ENCODE results near the gene SLC39A5. TPM values are rescaled to one million over a fixed set of nuclear protein-coding genes. Genes with fewer than 3 reads are reported as not detected.
"Not testable (repeated sequence)": the region's sequence is repeated elsewhere in the genome, so short reads cannot be mapped to it uniquely, and the experiment has no call there.

The SLC39A5 gene
- total RNA-seq, 2 donors from 2014 or later = not detected

DNA sequence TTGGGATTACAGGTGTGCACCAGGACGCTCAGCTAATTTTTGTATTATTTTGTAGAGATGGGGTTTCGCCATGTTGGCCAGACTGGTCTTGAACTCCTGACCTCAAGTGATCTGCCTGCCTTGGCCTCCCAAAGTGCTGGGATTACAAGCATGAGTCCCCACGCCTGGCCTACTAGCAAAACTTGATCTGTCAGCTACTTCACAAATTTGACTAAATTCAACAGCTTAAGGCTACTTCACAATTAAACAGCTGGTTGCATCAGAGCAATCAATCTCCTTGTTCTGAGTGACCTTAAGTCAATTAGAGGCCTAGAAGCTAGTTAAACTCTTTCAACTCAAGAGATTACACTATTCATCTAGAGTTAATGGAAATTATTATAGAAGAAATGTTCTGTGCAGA is 49.1 kb downstream of the SLC39A5 start:
- Histone ChIP-seq H3K27me3 (replicated peaks; ENCODE audit: insufficient read depth) (no peaks in the 10 kb centered on the region), H3K27ac (no peak overlapping the region), H3K4me3 (no peak overlapping the region), H3K9me3 (no peaks in the 10 kb centered on the region), H3K36me3 (peaks cover 9 to 14% of the 10 kb centered on the region in 2 donors), H3K4me1 (replicated peaks) (no peaks in the 10 kb centered on the region)
- intact Hi-C loops (cut with DNase I) = no loop called here
- 94% methylated on average over 3 of the region's 3 CpGs for WGBS
- TF ChIP-seq POLR2AphosphoS5 (IDR thresholded peaks at IDR 0.05) = no peak
- TF ChIP-seq, protein P1, sequence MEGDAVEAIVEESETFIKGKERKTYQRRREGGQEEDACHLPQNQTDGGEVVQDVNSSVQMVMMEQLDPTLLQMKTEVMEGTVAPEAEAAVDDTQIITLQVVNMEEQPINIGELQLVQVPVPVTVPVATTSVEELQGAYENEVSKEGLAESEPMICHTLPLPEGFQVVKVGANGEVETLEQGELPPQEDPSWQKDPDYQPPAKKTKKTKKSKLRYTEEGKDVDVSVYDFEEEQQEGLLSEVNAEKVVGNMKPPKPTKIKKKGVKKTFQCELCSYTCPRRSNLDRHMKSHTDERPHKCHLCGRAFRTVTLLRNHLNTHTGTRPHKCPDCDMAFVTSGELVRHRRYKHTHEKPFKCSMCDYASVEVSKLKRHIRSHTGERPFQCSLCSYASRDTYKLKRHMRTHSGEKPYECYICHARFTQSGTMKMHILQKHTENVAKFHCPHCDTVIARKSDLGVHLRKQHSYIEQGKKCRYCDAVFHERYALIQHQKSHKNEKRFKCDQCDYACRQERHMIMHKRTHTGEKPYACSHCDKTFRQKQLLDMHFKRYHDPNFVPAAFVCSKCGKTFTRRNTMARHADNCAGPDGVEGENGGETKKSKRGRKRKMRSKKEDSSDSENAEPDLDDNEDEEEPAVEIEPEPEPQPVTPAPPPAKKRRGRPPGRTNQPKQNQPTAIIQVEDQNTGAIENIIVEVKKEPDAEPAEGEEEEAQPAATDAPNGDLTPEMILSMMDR (IDR thresholded peaks at IDR 0.05) = no peak
- TF ChIP-seq POLR2A (IDR thresholded peaks at IDR 0.05) = no peak
- DNase-seq (ENCODE audit: low spot score) = no peak

DNA sequence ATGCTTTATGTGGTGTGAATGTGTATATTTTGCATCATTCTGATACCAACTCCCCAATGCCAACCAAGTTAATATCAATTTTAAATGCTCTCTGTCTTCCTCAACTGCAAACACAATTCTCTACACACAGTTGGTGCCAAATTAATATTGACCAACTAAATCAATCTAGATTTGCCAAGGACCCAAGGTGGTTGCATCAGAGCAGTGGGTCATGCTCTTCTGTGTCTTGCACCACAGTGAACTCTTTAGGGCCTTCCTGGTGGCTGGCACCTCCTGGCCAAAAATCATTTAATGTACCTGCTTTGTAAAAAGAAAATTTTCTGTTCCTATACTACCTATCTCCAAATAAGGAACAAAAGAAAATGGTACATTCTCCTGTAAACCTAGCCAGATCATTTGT is 51.0 kb downstream of the SLC39A5 start:
- TF ChIP-seq, protein P1 (IDR thresholded peaks at IDR 0.05) = no peak
- TF ChIP-seq POLR2A (IDR thresholded peaks at IDR 0.05) = no peak
- no peak for TF ChIP-seq POLR2AphosphoS5 (IDR thresholded peaks at IDR 0.05)
- no peaks in the 10 kb centered on the region for H3K9me3 ChIP-seq
- no peak for DNase-seq (ENCODE audit: low spot score)
- no peak overlapping the region for H3K4me3 ChIP-seq
- no peaks in the 10 kb centered on the region for H3K4me1 ChIP-seq (replicated peaks)
- H3K27me3 ChIP-seq (replicated peaks; ENCODE audit: insufficient read depth) = no peaks in the 10 kb centered on the region
- H3K36me3 ChIP-seq = peaks cover 0 to 14% of the 10 kb centered on the region in 2 donors
- intact Hi-C loops (cut with DNase I) = no loop called here
- no peak overlapping the region for H3K27ac ChIP-seq

DNA sequence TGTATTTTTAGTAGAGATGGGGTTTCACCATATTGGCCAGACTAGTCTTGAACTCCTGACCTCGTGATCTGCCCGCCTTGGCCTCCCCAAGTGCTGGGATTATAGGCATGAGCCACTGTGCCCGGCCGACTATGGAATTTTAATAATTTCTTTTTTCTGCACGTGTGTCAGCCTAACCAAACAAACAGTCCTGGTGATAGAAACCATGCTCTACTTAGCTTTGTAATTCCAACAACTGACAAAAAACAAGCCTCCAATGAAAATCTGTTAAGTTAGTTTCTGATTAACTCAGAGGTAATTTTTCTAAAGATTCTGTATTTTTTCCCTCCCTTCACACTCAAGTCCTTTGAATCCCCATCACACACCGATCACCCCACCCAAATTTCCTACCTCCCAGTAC is 52.2 kb downstream of the SLC39A5 start:
- TF ChIP-seq POLR2AphosphoS5 (IDR thresholded peaks at IDR 0.05) (no peak), POLR2A (IDR thresholded peaks at IDR 0.05) (no peak)
- H3K4me3 ChIP-seq = no peak overlapping the region
- H3K27ac ChIP-seq = no peak overlapping the region
- H3K27me3 ChIP-seq (replicated peaks; ENCODE audit: insufficient read depth) = no peaks in the 10 kb centered on the region
- DNase-seq (ENCODE audit: low spot score) = no peak
- H3K36me3 ChIP-seq = peaks cover 0 to 14% of the 10 kb centered on the region in 2 donors
- intact Hi-C loops (cut with DNase I) = no loop called here
- 80% methylated on average over 6 of the region's 6 CpGs for WGBS
- H3K9me3 ChIP-seq = no peaks in the 10 kb centered on the region
- no peaks in the 10 kb centered on the region for H3K4me1 ChIP-seq (replicated peaks)

DNA sequence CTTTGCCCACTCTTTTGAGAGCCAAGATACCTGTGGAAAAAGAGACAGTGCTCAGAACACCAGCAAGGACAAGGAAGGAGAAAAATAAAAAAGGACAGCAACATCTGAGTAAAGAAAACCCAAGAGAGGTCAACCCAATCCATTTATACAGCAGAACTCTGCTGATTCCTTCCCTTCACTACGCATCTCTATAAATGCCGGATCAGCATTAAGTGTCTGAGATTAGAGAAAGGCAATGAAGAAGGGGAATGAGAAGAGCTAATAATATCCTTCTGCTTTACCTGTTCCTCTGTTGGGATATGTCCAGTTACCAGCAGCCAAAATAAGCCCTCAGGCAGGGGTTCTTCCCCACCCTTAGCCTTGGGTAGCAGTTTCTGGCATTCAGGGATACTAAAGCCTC is 52.7 kb downstream of the SLC39A5 start:
- 100% methylated on average over 2 of the region's 2 CpGs for WGBS
- H3K36me3 ChIP-seq = peaks cover 0 to 14% of the 10 kb centered on the region in 2 donors

DNA sequence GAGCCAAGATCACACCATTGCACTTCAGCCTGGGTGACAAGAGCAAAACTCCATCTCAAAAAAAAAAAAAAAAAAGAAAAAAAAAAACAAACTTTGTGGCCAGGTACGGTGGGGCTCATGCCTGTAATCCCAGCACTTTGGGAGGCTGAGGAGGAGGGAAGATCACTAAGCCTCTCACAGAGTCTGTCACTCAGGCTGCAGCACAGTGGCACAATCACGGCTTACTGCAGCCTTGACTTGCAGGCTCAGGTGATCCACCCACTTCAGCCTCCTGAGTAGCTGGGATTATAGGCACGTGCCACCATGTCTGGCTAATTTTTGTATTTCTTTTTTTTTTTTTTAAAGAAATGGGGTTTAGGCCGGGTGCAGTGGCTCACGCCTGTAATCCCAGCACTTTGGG is 54.4 kb downstream of the SLC39A5 start:
- H3K36me3 ChIP-seq; H3K4me1 ChIP-seq (replicated peaks); H3K27me3 ChIP-seq (replicated peaks; ENCODE audit: insufficient read depth); H3K4me3 ChIP-seq; H3K9me3 ChIP-seq; H3K27ac ChIP-seq; intact Hi-C loops (cut with DNase I); DNase-seq (ENCODE audit: low spot score): not testable (repeated sequence)
- WGBS = 89% methylated on average over 5 of the region's 5 CpGs

More for the DNA sequence above, 52.7 kb downstream of the SLC39A5 start:
- Histone ChIP-seq H3K27me3 (replicated peaks; ENCODE audit: insufficient read depth) (no peaks in the 10 kb centered on the region), H3K27ac (no peak overlapping the region), H3K9me3 (no peaks in the 10 kb centered on the region), H3K4me1 (replicated peaks) (no peaks in the 10 kb centered on the region), H3K4me3 (no peak overlapping the region)
- TF ChIP-seq POLR2A (IDR thresholded peaks at IDR 0.05) (no peak), POLR2AphosphoS5 (IDR thresholded peaks at IDR 0.05) (no peak)
- DNase-seq (ENCODE audit: low spot score) = no peak
- intact Hi-C loops (cut with DNase I) = no loop called here

DNA sequence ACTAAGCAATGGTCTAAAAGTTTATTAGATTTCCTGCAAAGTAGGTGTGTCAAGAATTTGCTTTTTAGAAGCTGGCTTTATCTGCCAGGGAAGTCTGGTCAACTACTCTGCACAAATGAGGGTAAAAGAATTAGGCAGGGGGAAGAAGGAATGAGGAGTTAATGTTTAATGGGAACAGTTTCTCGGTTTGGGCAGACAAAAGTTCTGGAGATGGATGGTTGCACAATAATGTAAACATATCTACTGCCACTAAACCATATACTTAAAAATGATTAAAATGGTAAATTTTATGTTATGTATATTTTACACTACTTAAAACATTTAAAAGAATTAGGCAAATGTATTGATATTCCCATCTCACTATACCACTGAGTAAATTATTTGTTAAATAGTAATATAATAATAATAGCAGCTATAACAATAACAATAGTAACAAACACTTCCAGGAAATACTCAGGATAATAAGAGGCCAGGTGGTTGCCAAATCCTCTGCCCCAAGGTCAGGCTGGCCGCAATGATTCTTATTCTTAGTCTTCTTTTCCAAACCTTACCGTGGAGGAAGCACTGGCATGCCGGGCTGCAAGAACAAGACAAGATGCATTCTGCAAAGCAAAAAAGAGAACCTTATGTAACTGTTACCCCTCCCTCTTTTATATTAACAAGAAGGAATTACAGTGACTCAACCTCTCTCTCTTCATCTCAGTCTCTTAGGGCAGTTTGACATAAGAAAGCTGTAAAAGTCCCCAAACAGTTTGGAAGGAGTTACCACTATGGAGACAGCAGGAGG is 56.4 kb downstream of the SLC39A5 start:
- no peak overlapping the region for H3K4me3 ChIP-seq
- H3K36me3 ChIP-seq = no peaks in the 10 kb centered on the region
- 48% methylated on average over 4 of the region's 4 CpGs for WGBS
- H3K27me3 ChIP-seq (replicated peaks; ENCODE audit: insufficient read depth) = no peaks in the 10 kb centered on the region
- TF ChIP-seq POLR2AphosphoS5 (IDR thresholded peaks at IDR 0.05) (no peak), POLR2A (IDR thresholded peaks at IDR 0.05) (no peak)
- TF ChIP-seq, protein P1 (IDR thresholded peaks at IDR 0.05) = no peak
- no peak for DNase-seq (ENCODE audit: low spot score)
- intact Hi-C loops (cut with DNase I) = no loop called here
- H3K4me1 ChIP-seq (replicated peaks) = no peaks in the 10 kb centered on the region
- H3K9me3 ChIP-seq = no peaks in the 10 kb centered on the region
- H3K27ac ChIP-seq = no peak overlapping the region

Other genes with a start within 250 kb of the SLC39A5 start
- gene SUOX, start 232.8 kb upstream of the SLC39A5 start, total RNA-seq = 10 to 100 TPM; 23.6 to 49.6 TPM
- 1 to 10 TPM; 2.2 to 6.2 TPM for gene IKZF4, start 209.0 kb upstream of the SLC39A5 start, total RNA-seq
- gene RPS26, start 188.1 kb upstream of the SLC39A5 start, total RNA-seq = 1,000 to 10,000 TPM in 1 of 2 donors, 100 to 1,000 TPM in 1; 284 to 1,659 TPM
- gene ERBB3, start 149.9 kb upstream of the SLC39A5 start, total RNA-seq = 100 to 1,000 TPM in 1 of 2 donors, 10 to 100 TPM in 1; 77.3 to 117 TPM
- gene PA2G4, start 125.5 kb upstream of the SLC39A5 start, total RNA-seq = 10 to 100 TPM; 75.0 to 93.3 TPM
- 1,000 to 10,000 TPM; 2,549 to 4,385 TPM for gene RPL41, start 113.4 kb upstream of the SLC39A5 start, total RNA-seq
- gene ZC3H10, start 111.8 kb upstream of the SLC39A5 start, total RNA-seq = 1 to 10 TPM; 4.6 to 9.1 TPM
- gene ESYT1, start 101.8 kb upstream of the SLC39A5 start, total RNA-seq = 100 to 1,000 TPM in 1 of 2 donors, 10 to 100 TPM in 1; 66.8 to 167 TPM
- gene MYL6B, start 77.5 kb upstream of the SLC39A5 start, total RNA-seq = 100 to 1,000 TPM in 1 of 2 donors, 10 to 100 TPM in 1; 66.4 to 203 TPM
- gene MYL6, start 71.7 kb upstream of the SLC39A5 start, total RNA-seq = 1,000 to 10,000 TPM; 1,587 to 1,792 TPM
- gene SMARCC2, start 40.6 kb upstream of the SLC39A5 start, total RNA-seq = 100 to 1,000 TPM in 1 of 2 donors, 10 to 100 TPM in 1; 60.4 to 101 TPM
- 10 to 100 TPM; 74.4 to 90.4 TPM for gene RNF41, start 8.1 kb upstream of the SLC39A5 start, total RNA-seq
- gene NABP2, start 5.7 kb upstream of the SLC39A5 start, total RNA-seq = 10 to 100 TPM; 21.4 to 33.2 TPM
- gene ANKRD52, start 28.3 kb downstream of the SLC39A5 start, total RNA-seq = 10 to 100 TPM; 18.5 to 29.0 TPM
- gene COQ10A, start 36.9 kb downstream of the SLC39A5 start, total RNA-seq = 10 to 100 TPM; 15.9 to 17.6 TPM
- gene CS, start 70.3 kb downstream of the SLC39A5 start, total RNA-seq = 100 to 1,000 TPM; 106 to 110 TPM
- gene CNPY2, start 85.9 kb downstream of the SLC39A5 start, total RNA-seq = 100 to 1,000 TPM in 1 of 2 donors, 10 to 100 TPM in 1; 97.7 to 101 TPM
- 10 to 100 TPM; 31.8 to 60.8 TPM for gene PAN2, start 103.9 kb downstream of the SLC39A5 start, total RNA-seq
- not detected for gene IL23A, start 108.8 kb downstream of the SLC39A5 start, total RNA-seq
- 100 to 1,000 TPM in 1 of 2 donors, 10 to 100 TPM in 1; 99.8 to 128 TPM for gene STAT2, start 130.1 kb downstream of the SLC39A5 start, total RNA-seq
- 1 to 10 TPM in 1 of 2 donors, under 1 TPM in 1; 0.62 to 1.1 TPM for gene APOF, start 132.8 kb downstream of the SLC39A5 start, total RNA-seq
- gene TIMELESS, start 219.4 kb downstream of the SLC39A5 start, total RNA-seq = 10 to 100 TPM in 1 of 2 donors, 1 to 10 TPM in 1; 8.0 to 12.3 TPM
- not detected for gene MIP, start 224.6 kb downstream of the SLC39A5 start, total RNA-seq
- 1 to 10 TPM; 2.6 to 5.1 TPM for gene SPRYD4, start 238.5 kb downstream of the SLC39A5 start, total RNA-seq

Data from prostate gland (tissue), 2 donors.